Mesendoderm (in vitro differentiated cells): ENCODE measurements around the gene KCNB1.

Experiments
- DNase-seq: peaks from one replicate; pipeline ENCODE4 v3.0.0; 2013
- H2AK5ac ChIP-seq: 2 replicates; pipeline ENCODE4 v1.6.1; 2013; ENCODE audit warnings: low read length, inconsistent platforms
- H2BK120ac ChIP-seq: 2 replicates; pipeline ENCODE4 v1.6.1; 2013; ENCODE audit warnings: low read depth, mild to moderate bottlenecking, low read length, moderate library complexity, mixed read lengths
- H2BK15ac ChIP-seq: replicated peaks from 2 replicates; pipeline ENCODE4 v1.6.1; 2013; ENCODE audit warnings: low read depth, mild to moderate bottlenecking, moderate library complexity
- H2BK5ac ChIP-seq: 2 replicates; pipeline ENCODE4 v1.6.1; 2013; ENCODE audit warnings: low read length, inconsistent platforms
- H3K18ac ChIP-seq: 2 replicates; pipeline ENCODE4 v1.6.1; 2013; ENCODE audit warnings: mild to moderate bottlenecking, low read length, mixed read lengths
- H3K23ac ChIP-seq: one replicate; pipeline ENCODE4 v1.6.1; 2013; ENCODE audit warnings: low read length
- H3K27ac ChIP-seq: 2 replicates; pipeline ENCODE4 v1.5.1; 2013; ENCODE audit warnings: low read depth, mild to moderate bottlenecking, inconsistent platforms, low read length, moderate library complexity
- H3K27me3 ChIP-seq: 2 replicates; pipeline ENCODE4 v1.6.1; 2013; ENCODE audit warnings: low read length, control low read depth, mild to moderate bottlenecking, inconsistent platforms; ENCODE audit not compliant: insufficient read depth, poor library complexity
- H3K36me3 ChIP-seq: 2 replicates; pipeline ENCODE4 v1.6.1; 2013; ENCODE audit warnings: low read length, inconsistent platforms; ENCODE audit not compliant: control insufficient read depth, insufficient read depth
- H3K4ac ChIP-seq: one replicate; pipeline ENCODE4 v1.6.1; 2013; ENCODE audit warnings: low read depth, mild to moderate bottlenecking, low read length, moderate library complexity
- H3K4me1 ChIP-seq: 2 replicates; pipeline ENCODE4 v1.6.1; 2013; ENCODE audit warnings: low read depth, low read length, inconsistent platforms; ENCODE audit not compliant: control insufficient read depth
- H3K4me2 ChIP-seq: 2 replicates; pipeline ENCODE4 v1.6.1; 2013; ENCODE audit warnings: low read length
- H3K4me3 ChIP-seq: 2 replicates; pipeline ENCODE4 v1.5.1; 2013; ENCODE audit warnings: mild to moderate bottlenecking, low read length
- H3K56ac ChIP-seq: one replicate; pipeline ENCODE4 v1.6.1; 2013; ENCODE audit warnings: low read length
- H3K79me1 ChIP-seq: 2 replicates; pipeline ENCODE4 v1.6.1; 2013; ENCODE audit warnings: low read length, inconsistent platforms
- H3K79me2 ChIP-seq: 2 replicates; pipeline ENCODE4 v1.6.1; 2013; ENCODE audit warnings: mild to moderate bottlenecking, low read length; ENCODE audit not compliant: control insufficient read depth, insufficient read depth
- H3K9ac ChIP-seq: 2 replicates; pipeline ENCODE4 v1.6.1; 2013; ENCODE audit warnings: low read length, inconsistent platforms
- H4K5ac ChIP-seq: one replicate; pipeline ENCODE4 v1.6.1; 2013; ENCODE audit warnings: low read length
- H4K8ac ChIP-seq: one replicate; pipeline ENCODE4 v1.6.1; 2013; ENCODE audit warnings: low read depth, mild to moderate bottlenecking, control low read depth, low read length, moderate library complexity
- WGBS: extraction: QIAGEN DNeasy Blood & Tissue Kit; methylation state at CpG from one replicate; pipeline ENCODE4 v1.1.7; 2013; ENCODE audit warnings: low lambda C conversion rate, missing lambda C conversion rate; ENCODE audit not compliant: insufficient coverage; ENCODE audit errors: extremely low coverage; 5-methylcytosine and 5-hydroxymethylcytosine counted together

KCNB1 gene

GRCh38 chr20:49519777-49520359, 37.4 kb upstream of the KCNB1 start:
- H3K9ac ChIP-seq: no peak overlapping the region
- no peak overlapping the region for H3K4ac ChIP-seq
- no peak overlapping the region for H2BK120ac ChIP-seq
- H3K18ac ChIP-seq: no peak overlapping the region
- H4K8ac ChIP-seq: no peak overlapping the region
- no peak overlapping the region for H4K5ac ChIP-seq
- no CpG with 5 or more reads among the region's 5 CpGs for WGBS
- H2BK15ac ChIP-seq: no peak overlapping the region
- no peak overlapping the region for H3K4me2 ChIP-seq
- no peaks in the 10 kb centered on the region for H3K79me1 ChIP-seq
- H3K27me3 ChIP-seq: no peaks in the 10 kb centered on the region
- H3K56ac ChIP-seq: no peak overlapping the region
- no peaks in the 10 kb centered on the region for H3K4me1 ChIP-seq
- H3K36me3 ChIP-seq: peaks cover 3% of the 10 kb centered on the region
- H2AK5ac ChIP-seq: no peak overlapping the region
- H2BK5ac ChIP-seq: no peak overlapping the region
- no peak for DNase-seq
- no peak overlapping the region for H3K23ac ChIP-seq
- H3K79me2 ChIP-seq: no peaks in the 10 kb centered on the region
- H3K27ac ChIP-seq: no peak overlapping the region
- no peak overlapping the region for H3K4me3 ChIP-seq

GRCh38 chr20:49519212-49519712, 36.8 kb upstream of the KCNB1 start:
- Histone ChIP-seq H2BK120ac (no peak overlapping the region), H3K79me2 (no peaks in the 10 kb centered on the region), H4K8ac (no peak overlapping the region), H3K4ac (no peak overlapping the region), H3K4me1 (no peaks in the 10 kb centered on the region), H3K4me2 (no peak overlapping the region), H3K36me3 (peaks cover 2% of the 10 kb centered on the region), H2BK15ac (no peak overlapping the region), H3K9ac (no peak overlapping the region), H3K27ac (no peak overlapping the region), H3K18ac (no peak overlapping the region), H3K23ac (no peak overlapping the region), H3K27me3 (no peaks in the 10 kb centered on the region), H3K4me3 (no peak overlapping the region), H2AK5ac (no peak overlapping the region), H3K56ac (no peak overlapping the region), H4K5ac (no peak overlapping the region), H2BK5ac (no peak overlapping the region), H3K79me1 (no peaks in the 10 kb centered on the region)
- DNase-seq: no peak
- WGBS: no CpG with 5 or more reads among the region's 4 CpGs

- no peak overlapping the region for H3K23ac ChIP-seq
- H4K5ac ChIP-seq: no peak overlapping the region
- H3K36me3 ChIP-seq: no peaks in the 10 kb centered on the region
- no peaks in the 10 kb centered on the region for H3K4me1 ChIP-seq
- no peak overlapping the region for H3K9ac ChIP-seq
- no peak overlapping the region for H3K56ac ChIP-seq
- no peak overlapping the region for H3K18ac ChIP-seq
- H2BK15ac ChIP-seq: no peak overlapping the region
- no peak overlapping the region for H3K4me3 ChIP-seq
- no peaks in the 10 kb centered on the region for H3K27me3 ChIP-seq
- H2BK120ac ChIP-seq: no peak overlapping the region
- no peak overlapping the region for H3K4ac ChIP-seq
- H4K8ac ChIP-seq: no peak overlapping the region
- H2AK5ac ChIP-seq: no peak overlapping the region
- H3K27ac ChIP-seq: no peak overlapping the region
- H3K79me2 ChIP-seq: no peaks in the 10 kb centered on the region
- DNase-seq: no peak
- H3K79me1 ChIP-seq: no peaks in the 10 kb centered on the region
- no CpG with 5 or more reads among the region's 5 CpGs for WGBS
- no peak overlapping the region for H2BK5ac ChIP-seq
- H3K4me2 ChIP-seq: no peak overlapping the region
Observed at GRCh38 chr20:49518576-49518975, 36.1 kb upstream of the KCNB1 start.

GRCh38 chr20:49517805-49518100, 35.3 kb upstream of the KCNB1 start:
- Histone ChIP-seq H3K27me3 (no peaks in the 10 kb centered on the region), H3K56ac (no peak overlapping the region), H3K79me2 (no peaks in the 10 kb centered on the region), H2AK5ac (no peak overlapping the region), H3K4me1 (no peaks in the 10 kb centered on the region), H3K4me3 (no peak overlapping the region), H4K5ac (no peak overlapping the region), H4K8ac (no peak overlapping the region), H3K23ac (no peak overlapping the region), H2BK15ac (no peak overlapping the region), H3K18ac (no peak overlapping the region), H3K79me1 (no peaks in the 10 kb centered on the region), H3K4ac (no peak overlapping the region), H3K9ac (no peak overlapping the region), H3K4me2 (no peak overlapping the region), H3K36me3 (no peaks in the 10 kb centered on the region), H2BK120ac (no peak overlapping the region), H2BK5ac (no peak overlapping the region), H3K27ac (no peak overlapping the region)
- WGBS: no CpG with 5 or more reads among the region's 4 CpGs
- no peak for DNase-seq

- Histone ChIP-seq H3K56ac (no peak overlapping the region), H3K18ac (no peak overlapping the region), H3K36me3 (no peaks in the 10 kb centered on the region), H2BK15ac (no peak overlapping the region), H2BK120ac (no peak overlapping the region), H4K8ac (no peak overlapping the region), H3K4me1 (no peaks in the 10 kb centered on the region), H3K79me2 (no peaks in the 10 kb centered on the region), H2BK5ac (no peak overlapping the region), H4K5ac (no peak overlapping the region), H3K79me1 (no peaks in the 10 kb centered on the region), H2AK5ac (no peak overlapping the region), H3K9ac (no peak overlapping the region), H3K4ac (no peak overlapping the region), H3K4me3 (no peak overlapping the region), H3K27ac (no peak overlapping the region), H3K27me3 (no peaks in the 10 kb centered on the region), H3K4me2 (no peak overlapping the region), H3K23ac (no peak overlapping the region)
- DNase-seq: no peak
- WGBS: no CpG with 5 or more reads among the region's 17 CpGs
Observed at GRCh38 chr20:49516916-49517804, 34.7 kb upstream of the KCNB1 start.
